NCI-H345 (cell line): ENCODE results near the gene CBX4.

Experiments used
- DNase-seq: peaks from one replicate; lab custom pipeline; 2025; lab: John Stamatoyannopoulos, UW

The CBX4 gene

DNA sequence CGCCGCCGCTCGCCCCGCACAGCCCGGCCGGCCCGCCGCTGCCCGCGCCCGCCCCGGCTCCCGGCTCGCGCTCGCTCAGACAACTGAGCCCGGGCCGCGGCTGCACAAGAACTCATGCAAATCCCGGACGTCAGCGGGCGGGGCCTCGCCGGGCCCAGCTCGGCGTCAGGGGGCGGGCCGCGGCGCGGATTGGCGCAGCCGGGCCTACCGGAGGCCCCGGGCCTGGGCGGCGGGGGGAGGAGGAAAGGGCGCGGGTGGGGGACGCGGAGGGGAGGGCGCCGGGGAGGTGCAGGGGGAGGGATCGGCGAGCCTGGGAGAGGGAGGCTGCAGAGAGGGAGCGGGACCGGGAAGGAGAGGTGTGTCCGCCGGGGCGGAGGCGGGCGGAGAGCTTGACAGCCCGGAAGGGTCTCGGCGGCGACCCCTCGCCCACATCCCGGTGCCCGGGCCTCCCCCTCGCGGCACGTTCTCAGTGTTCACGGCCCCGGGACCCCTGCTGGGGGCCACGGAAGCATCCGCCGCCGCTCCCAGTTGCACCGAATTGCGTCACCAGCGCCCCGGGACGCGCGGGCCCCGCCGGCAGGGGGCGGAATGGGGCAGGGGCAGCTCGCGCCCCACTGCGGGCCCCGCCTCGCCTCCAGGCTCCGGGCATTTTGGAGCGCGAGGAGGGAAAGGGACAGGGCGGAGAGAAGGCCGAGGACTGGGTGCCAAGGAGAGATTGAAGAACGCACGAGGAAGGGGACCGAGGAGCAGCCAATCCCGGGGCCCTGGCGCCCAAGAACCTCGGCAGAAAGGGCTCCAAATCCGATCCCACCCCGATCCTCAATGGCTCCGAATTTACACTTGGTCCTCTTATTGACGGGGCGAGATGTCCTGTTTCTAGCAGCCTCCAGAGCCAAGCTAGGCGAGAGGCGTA is at the start of gene CBX4:
Gene CBX4, minus strand, starts transcription at position 85 of the 913 bp plus-strand sequence. CDS start 189 bp downstream, outside the sequence.
- DNase-seq = peak; percentile 98

DNA sequence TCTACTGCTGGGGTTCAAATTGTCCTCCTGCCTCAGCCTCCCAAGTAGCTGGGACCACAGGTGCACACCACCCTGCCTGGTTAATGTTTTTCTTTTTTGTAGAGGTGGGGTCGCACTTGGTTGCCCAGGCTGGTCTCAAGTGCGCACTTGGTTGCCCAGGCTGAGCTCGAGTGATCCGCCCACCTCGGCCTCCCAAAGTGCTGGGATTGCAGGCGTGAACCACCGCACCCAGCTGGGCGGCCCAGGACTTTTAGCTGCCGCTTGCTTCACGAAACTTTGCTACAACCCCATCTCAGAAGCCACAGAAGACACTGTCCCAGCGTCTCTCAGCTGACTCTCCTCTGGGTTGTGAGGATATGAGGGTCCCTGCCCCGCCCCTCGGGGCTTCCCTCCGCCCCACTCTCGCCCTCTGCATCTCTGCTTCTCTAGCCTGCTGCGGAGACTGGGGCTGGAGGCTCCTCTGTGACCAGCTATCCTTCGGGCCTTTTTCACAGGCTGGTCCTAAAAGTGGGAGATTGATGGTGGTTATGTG is 48.8 kb upstream of the CBX4 start:
- DNase-seq = no peak

GRCh38 chr17:79887451-79887991 is 48.3 kb upstream of the CBX4 start:
- no peak for DNase-seq

GRCh38 chr17:79883202-79883601 is 44.0 kb upstream of the CBX4 start:
- no peak for DNase-seq

- DNase-seq = no peak
Measured at GRCh38 chr17:79878329-79878947, 39.2 kb upstream of the CBX4 start.

GRCh38 chr17:79877041-79877440 is 37.8 kb upstream of the CBX4 start:
- DNase-seq = no peak

- DNase-seq = no peak
Measured at GRCh38 chr17:79875511-79875910, 36.3 kb upstream of the CBX4 start.

DNA sequence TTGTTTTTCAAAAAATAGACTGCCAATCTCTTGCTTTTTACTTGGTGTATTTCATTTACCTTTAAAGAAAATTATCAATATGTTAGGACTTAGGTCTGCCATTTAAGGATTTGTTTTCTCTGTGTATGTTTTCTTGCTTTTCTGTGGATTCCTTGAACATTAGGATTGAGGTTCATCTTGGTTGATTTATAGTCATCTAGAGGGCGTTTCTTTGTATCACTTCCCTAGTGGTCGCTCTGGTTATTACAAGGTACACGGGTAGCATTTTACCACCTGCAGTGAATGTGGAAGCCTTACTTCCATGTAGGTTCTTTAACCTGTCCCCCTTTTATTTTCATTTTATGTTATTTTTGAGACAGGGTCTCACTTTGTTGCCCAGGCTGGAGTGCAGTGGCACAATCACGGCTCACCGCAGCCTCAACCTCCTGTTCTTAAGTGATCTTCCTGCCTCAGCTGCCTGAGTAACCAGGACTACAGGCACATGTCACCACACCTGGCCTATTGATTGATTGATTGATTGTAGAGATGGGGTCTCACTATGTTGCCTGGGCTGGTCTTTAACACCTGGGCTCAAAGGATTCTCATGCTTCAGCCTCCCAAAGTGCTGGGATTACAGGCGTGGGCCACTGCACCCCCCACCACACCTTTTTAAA is 35.2 kb upstream of the CBX4 start:
- peak; percentile 17 for DNase-seq

DNA sequence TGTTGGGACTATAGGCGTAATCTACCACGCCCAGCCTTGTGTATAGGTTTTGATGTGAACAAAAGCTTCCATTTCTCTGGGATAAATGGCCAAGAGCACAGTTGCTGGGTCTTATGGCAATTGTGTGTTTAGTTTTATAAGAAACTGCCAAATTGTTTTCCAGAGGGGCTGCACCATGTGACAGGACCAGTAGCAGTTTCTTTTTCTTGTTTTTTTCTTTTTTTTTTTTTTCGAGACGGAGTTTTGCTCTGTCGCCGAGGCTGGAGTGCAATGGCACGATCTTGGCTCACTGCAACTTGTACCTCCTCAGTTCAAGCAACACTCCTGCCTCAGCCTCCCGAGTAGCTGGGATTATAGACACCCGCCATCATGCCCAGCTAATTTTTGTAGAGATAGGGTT is 34.3 kb upstream of the CBX4 start:
- no peak for DNase-seq

- no peak for DNase-seq
Measured at GRCh38 chr17:79872762-79873161, 33.5 kb upstream of the CBX4 start.

GRCh38 chr17:79871131-79871530 is 31.9 kb upstream of the CBX4 start:
- no peak for DNase-seq

DNA sequence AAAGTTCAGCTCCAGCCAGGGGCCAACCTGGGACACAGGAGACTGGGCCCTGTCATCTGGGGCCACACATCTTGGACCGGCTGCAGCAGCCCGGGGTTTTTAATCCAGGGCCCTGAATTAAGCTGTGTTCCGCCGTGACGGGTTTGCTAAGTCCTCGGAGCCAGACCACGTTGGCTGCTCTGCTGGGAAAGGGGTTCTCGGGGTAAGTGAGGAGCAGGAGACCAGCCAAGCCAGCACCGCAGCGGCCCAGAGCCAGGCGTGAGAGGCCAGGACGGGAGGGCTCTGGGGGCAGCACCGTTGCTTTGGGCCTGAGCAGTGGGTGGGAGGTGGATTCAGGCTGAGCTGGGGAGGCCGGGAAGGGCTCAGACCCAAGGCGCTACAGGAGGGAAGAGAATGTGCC is 31.3 kb upstream of the CBX4 start:
- DNase-seq = no peak

DNA sequence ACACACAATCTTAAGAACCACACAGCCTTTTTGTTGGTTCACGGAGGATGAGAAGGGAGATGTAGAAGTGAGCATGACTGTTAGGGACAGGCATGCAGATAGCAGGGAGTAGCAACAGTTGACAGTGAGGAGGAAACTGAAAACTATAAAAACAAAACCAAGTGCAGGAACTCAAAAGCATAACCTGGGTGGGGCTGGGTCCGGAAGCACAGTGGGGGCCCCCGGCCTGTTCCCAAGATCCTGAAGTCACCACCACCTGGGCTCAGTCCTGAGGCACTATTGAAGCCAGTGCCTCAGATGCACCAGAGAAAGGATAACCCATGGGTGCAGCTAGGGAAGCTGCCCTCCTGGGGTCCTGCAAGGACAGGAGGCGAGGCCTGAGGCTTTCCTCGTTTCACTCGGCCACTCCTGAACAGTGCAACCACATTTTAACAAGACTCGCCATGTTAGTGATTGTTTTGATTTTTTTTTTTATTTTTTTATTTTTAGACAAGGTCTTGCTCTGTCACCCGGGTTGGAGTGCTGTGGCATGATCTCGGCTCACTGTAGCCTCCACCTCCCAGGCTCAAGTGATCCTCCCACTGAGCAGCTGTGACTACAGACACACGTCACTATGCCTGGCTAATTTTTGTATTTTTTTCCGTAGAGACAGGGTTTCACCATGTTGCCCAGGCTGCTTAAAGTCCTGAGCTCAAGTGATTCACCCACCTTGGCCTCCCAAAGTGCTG is 27.7 kb upstream of the CBX4 start:
- DNase-seq = no peak

DNA sequence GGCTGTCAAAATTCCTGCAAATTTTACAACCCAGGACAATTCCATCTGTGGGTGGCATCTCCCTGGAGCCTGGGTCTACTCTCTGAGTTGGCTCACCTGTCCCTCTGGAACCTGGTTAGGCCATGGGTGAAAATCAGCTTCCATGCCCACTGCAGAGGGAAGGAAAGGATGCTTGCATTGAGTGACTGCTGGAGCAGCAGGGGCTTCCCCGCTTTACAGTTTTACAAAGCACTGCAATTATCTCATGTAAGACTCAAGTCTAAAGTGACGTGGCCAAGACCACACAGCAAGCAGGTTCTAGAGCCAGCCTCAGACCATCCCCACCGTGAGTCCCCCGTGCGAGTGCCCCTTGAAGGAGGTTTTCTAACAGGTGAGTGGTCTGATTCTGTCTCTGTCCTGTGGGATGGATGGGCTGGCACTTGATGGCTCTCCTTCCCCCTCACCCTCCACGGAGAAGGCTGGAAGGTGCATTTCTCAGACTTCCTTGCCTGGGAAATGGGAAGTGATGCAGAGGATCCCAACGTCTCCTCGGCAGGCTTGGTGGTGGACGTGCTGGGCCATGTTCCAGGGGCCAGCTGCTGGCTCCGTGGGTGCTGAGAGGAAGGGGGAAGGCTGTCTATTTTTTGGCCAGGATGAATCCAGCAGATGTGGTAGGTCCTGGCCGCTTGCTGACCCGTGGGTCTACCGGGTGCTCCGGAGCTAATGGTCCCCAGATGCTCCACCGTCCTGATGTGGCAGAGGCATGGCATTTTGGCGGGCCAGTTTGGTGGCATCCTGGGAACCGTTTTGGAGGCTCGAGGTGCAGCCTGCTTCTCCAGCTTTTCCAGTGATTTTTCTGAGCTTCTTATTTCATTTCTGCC is 26.3 kb upstream of the CBX4 start:
- no peak for DNase-seq

DNA sequence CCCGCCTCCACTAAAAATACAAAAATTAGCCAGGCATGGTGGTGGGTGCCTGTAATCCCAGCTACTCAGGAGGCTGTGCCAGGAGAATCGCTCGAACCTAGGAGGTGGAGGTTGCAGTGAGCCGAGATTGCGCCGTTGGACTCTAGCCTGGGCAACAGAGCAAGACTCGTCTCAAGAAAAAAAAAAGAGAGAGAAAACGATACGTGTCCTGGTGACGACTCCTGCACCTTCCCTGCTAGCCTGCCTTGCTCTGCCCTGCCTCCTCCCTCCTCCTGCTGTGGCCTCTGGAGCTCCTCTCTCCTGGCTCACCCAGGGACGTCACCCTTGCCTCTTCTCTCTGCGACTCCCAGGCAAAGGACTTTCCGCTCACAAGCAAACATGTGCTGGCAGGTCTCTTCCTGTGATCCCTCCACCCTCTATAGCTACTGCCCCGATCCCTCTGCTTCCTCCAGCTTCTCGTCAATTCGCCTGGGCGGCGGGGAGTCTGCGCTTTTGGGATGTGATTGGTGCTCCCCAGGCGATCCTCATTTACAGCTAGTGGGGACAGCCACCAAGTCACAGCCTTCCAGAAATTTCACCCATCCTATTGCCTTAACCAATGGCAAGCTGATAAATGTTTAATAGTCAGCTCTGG is 25.5 kb upstream of the CBX4 start:
- DNase-seq = no peak

DNA sequence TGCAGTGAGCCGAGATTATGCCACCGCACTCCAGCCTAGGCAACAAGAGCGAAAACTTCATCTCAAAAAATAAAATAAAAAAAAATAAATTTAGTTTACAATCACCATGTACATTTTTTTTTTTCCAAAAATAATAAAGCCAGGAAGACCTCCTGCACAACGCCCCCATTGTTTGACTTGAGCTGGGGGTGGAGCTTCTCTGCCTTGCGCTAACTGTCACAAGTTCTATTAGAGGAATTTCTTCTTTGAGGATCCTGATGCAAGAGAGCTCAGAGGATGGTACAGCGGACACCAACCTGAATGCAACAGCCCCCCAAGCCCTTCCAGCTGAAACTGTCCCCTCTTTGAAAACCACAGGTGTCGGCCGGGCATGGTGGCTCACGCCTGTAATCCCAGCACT is 24.9 kb upstream of the CBX4 start:
- DNase-seq = no peak

- DNase-seq = no peak
Measured at GRCh38 chr17:79862771-79863440, 23.7 kb upstream of the CBX4 start.

- no peak for DNase-seq
Measured at GRCh38 chr17:79862238-79862637, 23.0 kb upstream of the CBX4 start.

- DNase-seq = no peak
Measured at GRCh38 chr17:79861413-79862216, 22.4 kb upstream of the CBX4 start.
